Measurements from ENCODE around the gene SPTLC1.

GRCh38 chr9:92008041-92008440, 107.2 kb downstream of the SPTLC1 start:
- TF ChIP-seq CTCF (conservative IDR thresholded peaks at IDR 0.05; ENCODE audit: low read depth, low read length) (no peak), EZH2 (IDR thresholded peaks at IDR 0.05; ENCODE audit: low read length, unreplicated experiment) (no peak), EZH2phosphoT487 (IDR thresholded peaks at IDR 0.05; ENCODE audit: borderline replicate concordance, low read length) (no peak)
